HEK293 (cell line): Measurements from ENCODE around the gene PNMA6F.
"Not testable (repeated sequence)": the region's sequence is repeated elsewhere in the genome, so short reads cannot be mapped to it uniquely, and the experiment has no call there.

Source experiments
- CTCF ChIP-seq: fragments of 450-650 bp; formaldehyde crosslinking; IDR thresholded peaks from 2 replicates; pipeline ENCODE4 v1.5.1; 2016; ENCODE audit warnings: missing biosample characterization, missing genetic modification characterization
- YY1 ChIP-seq: fragments of 450-650 bp; formaldehyde crosslinking; IDR thresholded peaks from 2 replicates; pipeline ENCODE4 v1.5.1; 2018; ENCODE audit warnings: missing biosample characterization, missing genetic modification characterization
- ZBTB10 ChIP-seq: fragments of 450-650 bp; formaldehyde crosslinking; IDR thresholded peaks from 2 replicates; pipeline ENCODE4 v1.5.1; 2016; ENCODE audit warnings: missing biosample characterization, missing genetic modification characterization
- ZBTB21 ChIP-seq: fragments of 450-650 bp; formaldehyde crosslinking; IDR thresholded peaks from 2 replicates; pipeline ENCODE4 v1.5.1; 2017; ENCODE audit warnings: missing biosample characterization, missing genetic modification characterization
- ZEB2 ChIP-seq: fragments of 450-650 bp; formaldehyde crosslinking; IDR thresholded peaks from 2 replicates; pipeline ENCODE4 v1.5.1; 2016; ENCODE audit warnings: missing biosample characterization, missing genetic modification characterization
- ZNF266 ChIP-seq: fragments of 450-650 bp; formaldehyde crosslinking; IDR thresholded peaks from 2 replicates; pipeline ENCODE4 v1.5.1; 2016; ENCODE audit warnings: missing biosample characterization, missing genetic modification characterization, low read depth
- ZNF660 ChIP-seq: fragments of 450-650 bp; IDR thresholded peaks from 2 replicates; pipeline ENCODE4 v1.5.1; 2018; ENCODE audit warnings: missing biosample characterization, mild to moderate bottlenecking, missing genetic modification characterization
- ZNF830 ChIP-seq: fragments of 450-650 bp; IDR thresholded peaks from 2 replicates; pipeline ENCODE4 v1.5.0; 2018; ENCODE audit warnings: missing biosample characterization, missing genetic modification characterization, low read depth, mild to moderate bottlenecking, moderate library complexity
- ZSCAN23 ChIP-seq: fragments of 450-650 bp; formaldehyde crosslinking; IDR thresholded peaks from 2 replicates; pipeline ENCODE4 v1.5.1; 2016; ENCODE audit warnings: missing biosample characterization, missing genetic modification characterization
- ZSCAN30 ChIP-seq: fragments of 450-650 bp; IDR thresholded peaks from 2 replicates; pipeline ENCODE4 v1.5.1; 2018; ENCODE audit warnings: missing biosample characterization, mild to moderate bottlenecking, missing genetic modification characterization, moderate library complexity

GRCh38 chrX:153288807-153289206 lies 32.8 kb downstream of the PNMA6F start:
- TF ChIP-seq ZBTB10 (tag by site-specific recombination); ZNF830 (tag by site-specific recombination); ZSCAN23 (tag by site-specific recombination); CTCF (tag by site-specific recombination); ZBTB21; YY1 (tag by site-specific recombination); ZEB2; ZSCAN30 (tag by site-specific recombination); ZNF266 (tag by site-specific recombination); ZNF660: not testable (repeated sequence)
